GM12878 (cell line): ENCODE data around the gene ITCH. TPM values are rescaled to one million over a fixed set of nuclear protein-coding genes. Genes with fewer than 3 reads are reported as not detected.

ENCODE experiments used
- CREB1 ChIP-seq: IDR thresholded peaks from 2 replicates; pipeline ENCODE4 v1.6.1; 2012; ENCODE audit warnings: low read depth, mild to moderate bottlenecking, inconsistent platforms
- DPF2 ChIP-seq: fragments of 450-650 bp; IDR thresholded peaks from 2 replicates; pipeline ENCODE4 v1.6.1; 2017; ENCODE audit warnings: mild to moderate bottlenecking
- LARP7 ChIP-seq: fragments of 450-650 bp; IDR thresholded peaks from 2 replicates; pipeline ENCODE4 v1.6.1; 2017; ENCODE audit warnings: mild to moderate bottlenecking
- MTA3 ChIP-seq: IDR thresholded peaks from 2 replicates; pipeline ENCODE4 v1.6.1; 2012; ENCODE audit warnings: low read length, inconsistent platforms, borderline replicate concordance
- NFYA ChIP-seq: IDR thresholded peaks from 2 replicates; pipeline ENCODE4 v1.6.1; 2011; ENCODE audit warnings: low read depth, mild to moderate bottlenecking, low read length, improper control_type of control experiment, borderline replicate concordance
- NR2F1 ChIP-seq: fragments of 450-650 bp; conservative IDR thresholded peaks from 2 replicates; pipeline ENCODE4 v1.6.1; 2017; ENCODE audit warnings: mild to moderate bottlenecking
- RUNX3 ChIP-seq: IDR thresholded peaks from 2 replicates; pipeline ENCODE4 v1.6.1; 2012; ENCODE audit warnings: low read length, inconsistent platforms
- SMARCA5 ChIP-seq: fragments of 450-650 bp; IDR thresholded peaks from 2 replicates; pipeline ENCODE4 v1.6.1; 2017; ENCODE audit warnings: mild to moderate bottlenecking
- SUPT20H ChIP-seq: IDR thresholded peaks from 2 replicates; pipeline ENCODE4 v1.6.1; 2011; ENCODE audit warnings: low read depth, mild to moderate bottlenecking, low read length, moderate library complexity, borderline replicate concordance; ENCODE audit not compliant: control insufficient read depth
- YY1 ChIP-seq: IDR thresholded peaks from 2 replicates; pipeline ENCODE4 v1.6.1; 2011; ENCODE audit warnings: low read depth, mild to moderate bottlenecking, low read length
- polyA plus RNA-seq, 11 experiments: library from polyadenylated mRNA; depleted of rRNA in 4 of 11; unstranded in 6 of 11; stranded (reverse) in 5 of 11; fragments of >200 nt; fragmentation: Nextera tagmentation in 4 of 11; fragmentation: Illumina TruSeq in 1 of 11; extraction: Ambion mirVana in 4 of 11; extraction: Trizol in 1 of 11; gene quantifications; 1 replicate in 1 of 11; 2 replicates in 10 of 11; pipeline versions ENCODE4 v1.2.1 to v1.2.3, GENCODE V29; 2011 to 2016; ENCODE audit warnings: inconsistent platforms in 2 of 11, missing spikeins in 2 of 11, low read depth in 1 of 11
- total RNA-seq, 4 experiments: library from RNA; depleted of rRNA in 3 of 4; stranded (reverse); fragments of >200 nt in 3 of 4; fragmentation: Illumina TruSeq in 1 of 4; extraction: Trizol in 1 of 4; gene quantifications; 2 replicates each; pipeline versions ENCODE4 v1.2.1 to v1.2.3, GENCODE V29; 2013 to 2021
- TF ChIP-seq, protein P1 (sequence below): fragments of 450-650 bp; IDR thresholded peaks from 2 replicates; pipeline ENCODE4 v1.6.1; 2017; ENCODE audit warnings: mild to moderate bottlenecking, moderate library complexity
- TF ChIP-seq, protein P2 (sequence below): fragments of 450-650 bp; IDR thresholded peaks from 2 replicates; pipeline ENCODE4 v1.6.1; 2017; ENCODE audit warnings: antibody characterized with exemption, mild to moderate bottlenecking, moderate library complexity
- TF ChIP-seq, protein P3 (sequence below): fragments of 450-650 bp; IDR thresholded peaks from 2 replicates; pipeline ENCODE4 v1.6.1; 2017; ENCODE audit warnings: mild to moderate bottlenecking, low read depth, inconsistent platforms; ENCODE audit not compliant: poor library complexity, severe bottlenecking
- TF ChIP-seq, protein P4 (sequence below): IDR thresholded peaks from 2 replicates; pipeline ENCODE4 v1.6.1; 2012; ENCODE audit warnings: improper control_type of control experiment, low read depth, low read length; ENCODE audit not compliant: insufficient replicate concordance

The ITCH gene
- total and polyA plus RNA-seq, 10 of the 15 experiments (the other 5 are each of a cell fraction or from before 2014, with no cell fraction given), result 7.5 to 46.1 (median 21.5) TPM

DNA sequence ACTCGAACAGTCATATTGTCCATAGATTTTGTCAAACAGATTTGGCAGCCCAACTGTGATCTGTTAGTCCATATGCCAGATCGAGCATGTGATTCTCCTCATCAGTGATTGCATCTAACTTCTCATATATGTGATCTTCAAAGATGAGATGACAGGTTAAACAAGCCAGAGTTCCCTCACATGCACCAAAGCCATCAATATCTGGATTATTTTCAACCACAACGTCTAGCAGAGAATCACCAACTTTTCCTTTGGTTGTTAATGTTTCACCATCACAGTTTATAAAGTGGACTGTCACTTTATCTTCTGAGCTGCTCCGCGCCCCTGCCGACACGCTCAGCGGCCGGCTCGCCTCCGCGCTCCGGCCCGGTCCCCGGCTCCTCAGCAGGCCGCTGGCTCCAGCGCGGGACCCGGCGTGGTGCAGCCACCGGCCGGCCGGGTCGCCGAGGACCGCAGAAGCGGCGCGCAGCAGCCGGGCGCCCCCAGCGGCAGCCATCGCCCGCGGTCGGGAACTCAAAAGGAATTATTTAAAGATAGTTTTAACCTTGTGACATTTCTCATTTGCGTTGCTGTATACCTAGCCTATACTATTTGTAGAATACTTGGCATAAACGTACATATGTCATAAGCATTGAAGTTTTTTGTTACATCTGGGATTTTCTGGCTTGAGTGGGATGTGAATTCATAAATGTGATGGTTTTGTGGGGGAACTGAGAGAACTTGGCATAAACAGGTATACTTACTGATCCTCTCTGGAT, 113.1 kb downstream of the ITCH start (continued):
- TF ChIP-seq, protein P1, sequence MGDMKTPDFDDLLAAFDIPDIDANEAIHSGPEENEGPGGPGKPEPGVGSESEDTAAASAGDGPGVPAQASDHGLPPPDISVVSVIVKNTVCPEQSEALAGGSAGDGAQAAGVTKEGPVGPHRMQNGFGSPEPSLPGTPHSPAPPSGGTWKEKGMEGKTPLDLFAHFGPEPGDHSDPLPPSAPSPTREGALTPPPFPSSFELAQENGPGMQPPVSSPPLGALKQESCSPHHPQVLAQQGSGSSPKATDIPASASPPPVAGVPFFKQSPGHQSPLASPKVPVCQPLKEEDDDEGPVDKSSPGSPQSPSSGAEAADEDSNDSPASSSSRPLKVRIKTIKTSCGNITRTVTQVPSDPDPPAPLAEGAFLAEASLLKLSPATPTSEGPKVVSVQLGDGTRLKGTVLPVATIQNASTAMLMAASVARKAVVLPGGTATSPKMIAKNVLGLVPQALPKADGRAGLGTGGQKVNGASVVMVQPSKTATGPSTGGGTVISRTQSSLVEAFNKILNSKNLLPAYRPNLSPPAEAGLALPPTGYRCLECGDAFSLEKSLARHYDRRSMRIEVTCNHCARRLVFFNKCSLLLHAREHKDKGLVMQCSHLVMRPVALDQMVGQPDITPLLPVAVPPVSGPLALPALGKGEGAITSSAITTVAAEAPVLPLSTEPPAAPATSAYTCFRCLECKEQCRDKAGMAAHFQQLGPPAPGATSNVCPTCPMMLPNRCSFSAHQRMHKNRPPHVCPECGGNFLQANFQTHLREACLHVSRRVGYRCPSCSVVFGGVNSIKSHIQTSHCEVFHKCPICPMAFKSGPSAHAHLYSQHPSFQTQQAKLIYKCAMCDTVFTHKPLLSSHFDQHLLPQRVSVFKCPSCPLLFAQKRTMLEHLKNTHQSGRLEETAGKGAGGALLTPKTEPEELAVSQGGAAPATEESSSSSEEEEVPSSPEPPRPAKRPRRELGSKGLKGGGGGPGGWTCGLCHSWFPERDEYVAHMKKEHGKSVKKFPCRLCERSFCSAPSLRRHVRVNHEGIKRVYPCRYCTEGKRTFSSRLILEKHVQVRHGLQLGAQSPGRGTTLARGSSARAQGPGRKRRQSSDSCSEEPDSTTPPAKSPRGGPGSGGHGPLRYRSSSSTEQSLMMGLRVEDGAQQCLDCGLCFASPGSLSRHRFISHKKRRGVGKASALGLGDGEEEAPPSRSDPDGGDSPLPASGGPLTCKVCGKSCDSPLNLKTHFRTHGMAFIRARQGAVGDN, result no peak
- TF ChIP-seq, protein P2, sequence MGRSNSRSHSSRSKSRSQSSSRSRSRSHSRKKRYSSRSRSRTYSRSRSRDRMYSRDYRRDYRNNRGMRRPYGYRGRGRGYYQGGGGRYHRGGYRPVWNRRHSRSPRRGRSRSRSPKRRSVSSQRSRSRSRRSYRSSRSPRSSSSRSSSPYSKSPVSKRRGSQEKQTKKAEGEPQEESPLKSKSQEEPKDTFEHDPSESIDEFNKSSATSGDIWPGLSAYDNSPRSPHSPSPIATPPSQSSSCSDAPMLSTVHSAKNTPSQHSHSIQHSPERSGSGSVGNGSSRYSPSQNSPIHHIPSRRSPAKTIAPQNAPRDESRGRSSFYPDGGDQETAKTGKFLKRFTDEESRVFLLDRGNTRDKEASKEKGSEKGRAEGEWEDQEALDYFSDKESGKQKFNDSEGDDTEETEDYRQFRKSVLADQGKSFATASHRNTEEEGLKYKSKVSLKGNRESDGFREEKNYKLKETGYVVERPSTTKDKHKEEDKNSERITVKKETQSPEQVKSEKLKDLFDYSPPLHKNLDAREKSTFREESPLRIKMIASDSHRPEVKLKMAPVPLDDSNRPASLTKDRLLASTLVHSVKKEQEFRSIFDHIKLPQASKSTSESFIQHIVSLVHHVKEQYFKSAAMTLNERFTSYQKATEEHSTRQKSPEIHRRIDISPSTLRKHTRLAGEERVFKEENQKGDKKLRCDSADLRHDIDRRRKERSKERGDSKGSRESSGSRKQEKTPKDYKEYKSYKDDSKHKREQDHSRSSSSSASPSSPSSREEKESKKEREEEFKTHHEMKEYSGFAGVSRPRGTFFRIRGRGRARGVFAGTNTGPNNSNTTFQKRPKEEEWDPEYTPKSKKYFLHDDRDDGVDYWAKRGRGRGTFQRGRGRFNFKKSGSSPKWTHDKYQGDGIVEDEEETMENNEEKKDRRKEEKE, result no peak
- TF ChIP-seq LARP7 (no peak), SMARCA5 (no peak), NR2F1 (no peak), RUNX3 (peak; percentile 36; the same call in 1 of the 2 replicates), SUPT20H (no peak), NFYA (no peak), MTA3 (no peak), DPF2 (no peak), CREB1 (no peak), YY1 (0 out of 2 replicates have a peak, but pooled peaks have one; percentile 50)
- TF ChIP-seq, protein P3, sequence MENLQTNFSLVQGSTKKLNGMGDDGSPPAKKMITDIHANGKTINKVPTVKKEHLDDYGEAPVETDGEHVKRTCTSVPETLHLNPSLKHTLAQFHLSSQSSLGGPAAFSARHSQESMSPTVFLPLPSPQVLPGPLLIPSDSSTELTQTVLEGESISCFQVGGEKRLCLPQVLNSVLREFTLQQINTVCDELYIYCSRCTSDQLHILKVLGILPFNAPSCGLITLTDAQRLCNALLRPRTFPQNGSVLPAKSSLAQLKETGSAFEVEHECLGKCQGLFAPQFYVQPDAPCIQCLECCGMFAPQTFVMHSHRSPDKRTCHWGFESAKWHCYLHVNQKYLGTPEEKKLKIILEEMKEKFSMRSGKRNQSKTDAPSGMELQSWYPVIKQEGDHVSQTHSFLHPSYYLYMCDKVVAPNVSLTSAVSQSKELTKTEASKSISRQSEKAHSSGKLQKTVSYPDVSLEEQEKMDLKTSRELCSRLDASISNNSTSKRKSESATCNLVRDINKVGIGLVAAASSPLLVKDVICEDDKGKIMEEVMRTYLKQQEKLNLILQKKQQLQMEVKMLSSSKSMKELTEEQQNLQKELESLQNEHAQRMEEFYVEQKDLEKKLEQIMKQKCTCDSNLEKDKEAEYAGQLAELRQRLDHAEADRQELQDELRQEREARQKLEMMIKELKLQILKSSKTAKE, result no peak
- TF ChIP-seq, protein P4, sequence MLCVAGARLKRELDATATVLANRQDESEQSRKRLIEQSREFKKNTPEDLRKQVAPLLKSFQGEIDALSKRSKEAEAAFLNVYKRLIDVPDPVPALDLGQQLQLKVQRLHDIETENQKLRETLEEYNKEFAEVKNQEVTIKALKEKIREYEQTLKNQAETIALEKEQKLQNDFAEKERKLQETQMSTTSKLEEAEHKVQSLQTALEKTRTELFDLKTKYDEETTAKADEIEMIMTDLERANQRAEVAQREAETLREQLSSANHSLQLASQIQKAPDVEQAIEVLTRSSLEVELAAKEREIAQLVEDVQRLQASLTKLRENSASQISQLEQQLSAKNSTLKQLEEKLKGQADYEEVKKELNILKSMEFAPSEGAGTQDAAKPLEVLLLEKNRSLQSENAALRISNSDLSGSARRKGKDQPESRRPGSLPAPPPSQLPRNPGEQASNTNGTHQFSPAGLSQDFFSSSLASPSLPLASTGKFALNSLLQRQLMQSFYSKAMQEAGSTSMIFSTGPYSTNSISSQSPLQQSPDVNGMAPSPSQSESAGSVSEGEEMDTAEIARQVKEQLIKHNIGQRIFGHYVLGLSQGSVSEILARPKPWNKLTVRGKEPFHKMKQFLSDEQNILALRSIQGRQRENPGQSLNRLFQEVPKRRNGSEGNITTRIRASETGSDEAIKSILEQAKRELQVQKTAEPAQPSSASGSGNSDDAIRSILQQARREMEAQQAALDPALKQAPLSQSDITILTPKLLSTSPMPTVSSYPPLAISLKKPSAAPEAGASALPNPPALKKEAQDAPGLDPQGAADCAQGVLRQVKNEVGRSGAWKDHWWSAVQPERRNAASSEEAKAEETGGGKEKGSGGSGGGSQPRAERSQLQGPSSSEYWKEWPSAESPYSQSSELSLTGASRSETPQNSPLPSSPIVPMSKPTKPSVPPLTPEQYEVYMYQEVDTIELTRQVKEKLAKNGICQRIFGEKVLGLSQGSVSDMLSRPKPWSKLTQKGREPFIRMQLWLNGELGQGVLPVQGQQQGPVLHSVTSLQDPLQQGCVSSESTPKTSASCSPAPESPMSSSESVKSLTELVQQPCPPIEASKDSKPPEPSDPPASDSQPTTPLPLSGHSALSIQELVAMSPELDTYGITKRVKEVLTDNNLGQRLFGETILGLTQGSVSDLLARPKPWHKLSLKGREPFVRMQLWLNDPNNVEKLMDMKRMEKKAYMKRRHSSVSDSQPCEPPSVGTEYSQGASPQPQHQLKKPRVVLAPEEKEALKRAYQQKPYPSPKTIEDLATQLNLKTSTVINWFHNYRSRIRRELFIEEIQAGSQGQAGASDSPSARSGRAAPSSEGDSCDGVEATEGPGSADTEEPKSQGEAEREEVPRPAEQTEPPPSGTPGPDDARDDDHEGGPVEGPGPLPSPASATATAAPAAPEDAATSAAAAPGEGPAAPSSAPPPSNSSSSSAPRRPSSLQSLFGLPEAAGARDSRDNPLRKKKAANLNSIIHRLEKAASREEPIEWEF, result no peak
